GM12864 (cell line): ENCODE measurements around the gene PRPF39.
A peak's percentile ranks its signal among the peaks of the same experiment; 100 is the strongest.

Experiments used
- DNase-seq: peaks from one replicate; pipeline ENCODE4 v3.0.0-alpha.2; 2011; ENCODE audit warnings: low read depth
- H3K4me3 ChIP-seq: 2 replicates; pipeline ENCODE4 v1.5.1; 2011; ENCODE audit warnings: mild to moderate bottlenecking, low read depth, low read length, control low read depth
- TF ChIP-seq, protein P1 (sequence below): IDR thresholded peaks from 2 replicates; pipeline ENCODE4 v1.5.1; 2011; ENCODE audit warnings: low read depth, mild to moderate bottlenecking, moderate library complexity, low read length, control low read depth, inconsistent platforms; ENCODE audit errors: missing control alignments

PRPF39 gene

DNA sequence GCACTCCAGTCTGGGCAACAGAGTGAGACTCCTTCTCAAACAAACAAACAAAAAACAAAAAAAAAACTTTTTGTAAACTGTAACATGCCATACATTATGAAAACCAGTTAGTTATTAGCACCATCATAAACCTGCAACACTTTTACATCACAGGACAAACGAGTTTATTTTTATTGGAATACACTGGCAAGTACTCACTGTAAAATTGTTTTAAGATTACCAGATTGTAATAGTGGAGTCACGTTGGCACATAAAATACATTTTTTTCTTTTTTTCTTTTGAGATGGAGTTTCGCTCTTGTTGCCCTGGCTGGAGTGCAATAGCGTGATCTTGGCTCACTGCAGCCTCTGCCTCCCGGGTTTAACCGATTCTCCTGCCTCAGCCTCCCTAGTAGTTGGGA lies 34.7 kb downstream of the PRPF39 start:
- no peak overlapping the region for H3K4me3 ChIP-seq
- no peak for DNase-seq
- TF ChIP-seq, protein P1, sequence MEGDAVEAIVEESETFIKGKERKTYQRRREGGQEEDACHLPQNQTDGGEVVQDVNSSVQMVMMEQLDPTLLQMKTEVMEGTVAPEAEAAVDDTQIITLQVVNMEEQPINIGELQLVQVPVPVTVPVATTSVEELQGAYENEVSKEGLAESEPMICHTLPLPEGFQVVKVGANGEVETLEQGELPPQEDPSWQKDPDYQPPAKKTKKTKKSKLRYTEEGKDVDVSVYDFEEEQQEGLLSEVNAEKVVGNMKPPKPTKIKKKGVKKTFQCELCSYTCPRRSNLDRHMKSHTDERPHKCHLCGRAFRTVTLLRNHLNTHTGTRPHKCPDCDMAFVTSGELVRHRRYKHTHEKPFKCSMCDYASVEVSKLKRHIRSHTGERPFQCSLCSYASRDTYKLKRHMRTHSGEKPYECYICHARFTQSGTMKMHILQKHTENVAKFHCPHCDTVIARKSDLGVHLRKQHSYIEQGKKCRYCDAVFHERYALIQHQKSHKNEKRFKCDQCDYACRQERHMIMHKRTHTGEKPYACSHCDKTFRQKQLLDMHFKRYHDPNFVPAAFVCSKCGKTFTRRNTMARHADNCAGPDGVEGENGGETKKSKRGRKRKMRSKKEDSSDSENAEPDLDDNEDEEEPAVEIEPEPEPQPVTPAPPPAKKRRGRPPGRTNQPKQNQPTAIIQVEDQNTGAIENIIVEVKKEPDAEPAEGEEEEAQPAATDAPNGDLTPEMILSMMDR: no peak

DNA sequence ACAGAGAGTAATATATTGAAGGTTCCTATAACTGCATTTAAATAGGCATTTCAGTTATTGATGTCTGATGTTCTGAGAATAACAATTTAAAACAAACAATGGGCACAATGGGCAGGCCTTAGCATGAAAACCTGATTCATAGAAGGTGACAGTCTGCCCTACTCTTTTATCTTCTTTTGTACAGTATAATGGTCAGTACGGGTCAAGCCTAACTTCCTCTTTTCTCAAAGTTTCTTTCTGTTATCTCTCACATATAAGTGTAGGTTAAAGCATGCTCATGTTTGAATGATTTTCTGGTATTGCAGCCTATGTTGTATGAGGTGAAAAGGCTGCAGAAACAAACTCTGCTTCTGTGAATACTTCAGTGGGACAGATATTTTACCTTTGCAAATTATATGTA lies 36.2 kb downstream of the PRPF39 start:
- no peak overlapping the region for H3K4me3 ChIP-seq
- TF ChIP-seq, protein P1: no peak
- no peak for DNase-seq

DNA sequence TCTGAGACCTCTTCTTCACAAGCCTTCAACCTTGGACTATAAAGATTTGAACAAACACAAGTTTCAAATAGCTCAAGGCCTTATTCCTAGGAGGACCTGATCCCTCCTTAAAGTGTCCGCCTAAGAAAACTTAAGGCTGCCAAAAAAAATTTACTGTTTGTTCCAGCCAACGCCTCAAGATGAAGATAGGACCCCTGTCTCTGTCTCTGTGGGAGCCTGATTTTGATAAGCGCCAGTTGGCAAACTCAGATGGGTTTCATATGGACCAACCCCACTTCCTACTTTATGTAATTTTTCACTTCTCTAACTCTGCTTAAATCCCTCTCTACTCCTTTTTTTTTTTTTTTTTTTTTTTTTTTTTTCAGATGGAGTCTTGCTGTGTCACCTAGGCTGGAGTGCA lies 39.4 kb downstream of the PRPF39 start:
- TF ChIP-seq, protein P1: no peak
- DNase-seq: no peak
- H3K4me3 ChIP-seq: no peak overlapping the region

DNA sequence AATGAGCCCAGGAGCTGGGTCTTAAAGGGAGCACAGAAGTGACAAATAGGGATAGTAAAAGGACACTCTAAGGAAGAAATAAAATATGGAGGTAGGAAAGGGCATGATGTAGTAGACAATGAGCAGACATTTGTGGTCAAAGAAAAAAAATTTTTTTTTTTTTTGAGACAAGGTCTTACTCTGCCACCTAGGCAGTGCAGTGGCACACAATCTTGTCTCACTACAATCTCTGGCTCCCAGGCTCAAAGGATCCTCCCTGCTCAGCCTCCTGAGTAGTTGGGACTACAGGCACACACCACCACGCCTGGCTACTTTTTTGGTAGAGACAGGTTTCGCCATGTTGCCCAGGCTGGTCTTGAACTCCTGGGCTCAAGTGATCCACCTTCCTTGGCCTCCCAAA lies 41.8 kb downstream of the PRPF39 start:
- TF ChIP-seq, protein P1: no peak
- H3K4me3 ChIP-seq: no peak overlapping the region
- DNase-seq: no peak

DNA sequence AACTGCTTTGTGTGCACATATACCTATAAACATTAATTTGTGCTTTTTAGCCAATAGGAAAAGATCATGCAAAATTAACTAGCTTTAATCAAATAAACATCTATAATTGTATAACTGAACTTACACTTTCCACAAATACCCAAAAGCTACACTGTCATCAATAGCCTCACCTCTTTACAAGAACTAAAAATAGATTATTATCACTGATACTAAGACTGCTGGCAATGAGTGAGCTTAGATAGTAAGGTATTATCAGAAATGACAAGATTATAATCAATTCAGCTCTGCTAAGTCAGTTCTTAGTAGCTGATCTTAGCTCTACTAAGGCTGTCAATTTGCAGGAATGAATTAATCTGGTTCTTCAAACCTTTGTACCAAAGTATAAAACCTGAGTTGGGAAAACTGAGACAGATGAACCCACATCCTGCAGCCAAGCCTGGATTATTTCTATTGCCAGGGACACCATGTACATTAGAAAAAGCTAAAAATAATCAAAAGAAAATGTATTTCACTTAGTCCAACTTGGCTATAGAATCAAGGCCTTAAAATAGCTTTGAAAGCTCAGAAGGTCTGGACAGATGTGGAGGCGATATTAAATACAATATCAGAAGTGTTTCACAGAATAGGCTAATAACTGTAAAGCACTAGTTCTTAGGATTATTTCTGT lies 45.2 kb downstream of the PRPF39 start:
- no peak overlapping the region for H3K4me3 ChIP-seq
- TF ChIP-seq, protein P1: no peak
- DNase-seq: no peak

DNA sequence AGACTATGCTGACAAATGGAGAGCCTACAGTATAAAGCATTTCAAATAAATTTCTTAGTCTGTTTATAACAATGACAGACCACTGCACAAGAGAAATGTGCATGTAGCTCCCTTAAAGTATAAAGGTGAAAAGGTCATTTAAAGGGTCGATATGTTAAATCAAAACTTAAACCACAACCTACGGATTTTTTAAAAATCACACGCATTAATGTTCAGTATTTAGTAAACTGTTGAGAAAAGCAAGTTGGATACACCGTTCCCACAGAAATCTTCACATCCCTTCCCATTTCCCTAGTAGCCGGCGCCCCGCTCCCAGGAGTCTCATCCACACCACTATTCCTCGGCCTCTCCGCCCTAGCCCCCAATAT lies 49.8 kb downstream of the PRPF39 start:
- DNase-seq: no peak
- TF ChIP-seq, protein P1: no peak
- H3K4me3 ChIP-seq: peak overlapping the region; percentile 79

DNA sequence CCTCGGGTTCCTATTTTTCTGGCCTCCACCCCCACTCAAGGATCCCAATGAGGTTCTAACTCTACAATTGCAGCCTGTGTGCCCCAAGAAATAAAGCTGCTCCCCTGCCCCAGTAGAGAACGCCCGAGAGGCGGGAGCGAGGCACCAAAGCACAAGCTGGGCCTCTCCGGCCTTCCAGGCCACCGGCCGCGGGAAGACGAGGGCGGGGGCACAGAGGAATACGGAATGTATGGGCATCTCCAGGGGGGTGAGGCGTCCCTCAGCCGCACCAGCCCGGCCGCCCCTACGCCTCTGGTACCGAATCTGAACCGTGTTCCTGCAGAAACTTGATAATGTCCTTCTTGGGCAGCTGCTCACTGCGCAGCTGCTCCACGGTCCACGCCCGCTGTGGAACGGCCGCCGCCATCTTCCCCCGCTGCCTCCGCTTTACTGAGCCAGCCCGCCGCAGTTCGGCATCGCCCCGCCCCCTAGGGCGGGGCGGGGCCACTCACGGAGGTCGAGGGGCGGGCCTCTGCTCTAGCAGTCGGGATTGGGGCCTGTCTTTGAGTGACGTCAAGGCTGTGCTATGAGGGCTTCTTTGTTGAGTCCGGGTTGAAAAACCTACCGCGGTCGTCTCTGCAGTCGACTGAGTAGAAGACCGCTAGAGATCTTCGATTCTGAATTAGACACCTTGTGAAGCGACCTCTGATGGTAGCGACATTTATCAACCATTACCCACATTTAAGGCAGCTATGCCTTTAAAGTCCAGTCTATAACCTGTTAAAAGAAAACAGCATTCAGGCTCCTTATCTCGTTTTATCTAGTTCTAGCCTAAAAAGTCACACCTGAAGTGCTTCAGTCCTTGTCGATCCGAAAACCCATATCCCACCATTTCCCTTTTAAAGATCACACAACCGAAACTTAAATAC lies 50.4 kb downstream of the PRPF39 start, which contains the start of gene FKBP3:
Gene FKBP3 (minus strand): TSS at position 431 of the 908 bp plus-strand sequence. CDS start 25 bp downstream, at position 406.
- peak within 1 kb of the TSS; percentile 96 for H3K4me3 ChIP-seq
- DNase-seq: peak; percentile 98
- TF ChIP-seq, protein P1: peak; percentile 13
